22Rv1 (cell line): ENCODE measurements around the gene HSD17B7.

Experiments used
- ZFX ChIP-seq: fragments of 450-650 bp; IDR thresholded peaks from 2 replicates; pipeline ENCODE4 v1.6.1; 2017; ENCODE audit warnings: antibody characterized with exemption, borderline replicate concordance
- TF ChIP-seq, protein P1 (sequence below): fragments of 450-650 bp; IDR thresholded peaks from 2 replicates; pipeline ENCODE4 v1.5.1; 2017; ENCODE audit warnings: mild to moderate bottlenecking

DNA sequence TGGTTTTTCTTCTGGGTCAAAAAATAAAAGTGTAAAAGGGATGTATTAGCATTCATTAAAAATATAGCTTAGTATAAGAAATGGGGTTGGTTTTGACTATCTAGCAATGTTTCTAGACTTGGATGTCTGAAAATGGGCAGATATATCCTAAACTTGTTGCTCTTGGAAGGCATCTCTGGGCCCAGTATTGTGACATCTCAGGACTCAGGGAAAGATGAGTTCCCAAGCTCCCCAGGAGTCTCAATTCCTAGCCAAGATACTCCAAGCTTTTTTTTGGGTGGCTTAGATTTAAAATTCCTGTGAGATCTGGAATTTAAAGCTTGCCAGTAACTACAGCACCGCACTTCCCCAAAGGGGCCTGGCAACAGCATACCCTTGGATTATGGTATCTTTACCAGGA lies 11.5 kb upstream of the HSD17B7 start:
- TF ChIP-seq, protein P1, sequence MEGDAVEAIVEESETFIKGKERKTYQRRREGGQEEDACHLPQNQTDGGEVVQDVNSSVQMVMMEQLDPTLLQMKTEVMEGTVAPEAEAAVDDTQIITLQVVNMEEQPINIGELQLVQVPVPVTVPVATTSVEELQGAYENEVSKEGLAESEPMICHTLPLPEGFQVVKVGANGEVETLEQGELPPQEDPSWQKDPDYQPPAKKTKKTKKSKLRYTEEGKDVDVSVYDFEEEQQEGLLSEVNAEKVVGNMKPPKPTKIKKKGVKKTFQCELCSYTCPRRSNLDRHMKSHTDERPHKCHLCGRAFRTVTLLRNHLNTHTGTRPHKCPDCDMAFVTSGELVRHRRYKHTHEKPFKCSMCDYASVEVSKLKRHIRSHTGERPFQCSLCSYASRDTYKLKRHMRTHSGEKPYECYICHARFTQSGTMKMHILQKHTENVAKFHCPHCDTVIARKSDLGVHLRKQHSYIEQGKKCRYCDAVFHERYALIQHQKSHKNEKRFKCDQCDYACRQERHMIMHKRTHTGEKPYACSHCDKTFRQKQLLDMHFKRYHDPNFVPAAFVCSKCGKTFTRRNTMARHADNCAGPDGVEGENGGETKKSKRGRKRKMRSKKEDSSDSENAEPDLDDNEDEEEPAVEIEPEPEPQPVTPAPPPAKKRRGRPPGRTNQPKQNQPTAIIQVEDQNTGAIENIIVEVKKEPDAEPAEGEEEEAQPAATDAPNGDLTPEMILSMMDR: no peak
- no peak for TF ChIP-seq ZFX
